LNCAP (cell line): ENCODE measurements around the gene EPB41L4A.

Source experiments
- CTCF ChIP-seq: fragments of 450-650 bp; IDR thresholded peaks from 2 replicates; pipeline ENCODE4 v1.5.1; 2017; ENCODE audit warnings: mild to moderate bottlenecking

Gene EPB41L4A

GRCh38 chr5:112293587-112293986 is 125.5 kb downstream of the EPB41L4A start:
- no peak for TF ChIP-seq CTCF

- TF ChIP-seq CTCF = no peak
These were observed 128.4 kb downstream of the EPB41L4A start for GRCh38 chr5:112290691-112291090.

DNA sequence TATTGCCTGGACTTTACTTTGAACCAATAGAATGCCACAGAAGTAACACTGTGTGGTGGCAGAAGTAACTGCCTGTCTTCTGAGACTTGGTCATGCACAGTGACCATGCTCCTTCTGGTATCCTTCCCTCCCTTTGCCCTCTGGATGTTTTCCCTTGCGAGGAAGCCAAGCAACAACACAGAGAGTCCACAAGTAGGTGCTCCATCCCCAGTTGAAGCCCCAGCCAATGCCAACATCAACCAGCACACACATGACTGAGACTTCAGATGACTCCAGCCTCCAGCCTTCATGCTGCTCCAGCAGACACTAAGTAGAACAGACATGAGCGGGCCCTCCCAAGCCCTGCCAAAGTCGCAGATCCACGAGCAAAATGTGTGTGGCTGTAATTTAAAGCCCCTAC is 129.6 kb downstream of the EPB41L4A start:
- no peak for TF ChIP-seq CTCF

- no peak for TF ChIP-seq CTCF
These were observed 134.8 kb downstream of the EPB41L4A start for GRCh38 chr5:112283943-112284929.

DNA sequence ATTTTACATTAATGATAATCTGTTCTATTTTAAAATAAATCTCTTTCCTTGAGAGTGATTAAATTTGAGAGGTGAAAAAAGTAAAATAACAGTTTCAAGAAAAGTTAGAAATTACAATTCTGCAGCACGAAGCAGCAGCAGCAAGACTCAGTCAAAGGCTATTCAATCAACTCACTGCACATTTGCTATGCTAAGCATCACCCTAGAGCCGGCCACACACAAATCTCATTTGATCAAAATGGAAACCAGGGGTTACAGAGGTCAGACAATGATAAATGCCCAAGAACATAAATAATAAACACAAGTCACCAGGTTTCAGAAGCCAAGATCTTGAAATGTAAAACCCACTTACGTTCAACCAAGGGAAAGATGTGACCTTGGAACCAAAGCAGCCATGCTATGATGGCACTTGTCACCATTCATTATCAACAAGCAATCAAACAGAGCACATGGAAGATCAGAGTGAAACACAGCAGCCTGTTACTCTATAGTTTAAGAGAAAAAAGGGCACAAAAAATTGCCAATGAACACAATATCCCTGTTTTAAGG is 136.0 kb downstream of the EPB41L4A start:
- no peak for TF ChIP-seq CTCF

- TF ChIP-seq CTCF = no peak
These were observed 140.0 kb downstream of the EPB41L4A start for GRCh38 chr5:112279082-112279481.

DNA sequence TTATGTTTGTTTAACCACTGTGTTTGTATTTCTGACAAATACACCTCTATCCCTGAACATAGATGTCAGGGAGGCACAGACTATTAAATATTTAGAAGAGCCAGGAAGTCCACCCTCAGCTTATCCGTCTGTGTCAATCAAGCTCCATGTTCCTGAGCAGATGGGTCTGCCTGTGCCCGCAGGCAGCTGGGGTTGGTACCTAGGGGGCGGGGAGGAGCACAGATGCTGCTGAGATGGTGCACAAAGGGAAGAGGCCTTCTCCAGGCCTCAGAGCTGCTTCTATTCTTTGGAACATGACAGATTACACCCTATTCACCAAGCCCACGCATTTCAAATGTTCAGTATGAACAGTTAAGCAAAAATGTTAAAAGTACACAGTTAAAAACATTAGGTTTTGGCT is 142.1 kb downstream of the EPB41L4A start:
- TF ChIP-seq CTCF = no peak
